Activated gamma-delta T cell (primary cell): ENCODE results near the gene SDHAF2.
"Not testable (repeated sequence)": the region's sequence is repeated elsewhere in the genome, so short reads cannot be mapped to it uniquely, and the experiment has no call there.

Experiments used
- DNase-seq: peaks from one replicate; lab custom pipeline; 2025; lab: John Stamatoyannopoulos, UW

Gene SDHAF2

GRCh38 chr11:61476371-61476770, 46.4 kb downstream of the SDHAF2 start:
- DNase-seq, result no peak

GRCh38 chr11:61477126-61477525, 47.2 kb downstream of the SDHAF2 start:
- DNase-seq, result no peak

- DNase-seq, result no peak
Measured at GRCh38 chr11:61477727-61478148, 47.8 kb downstream of the SDHAF2 start.

GRCh38 chr11:61479360-61480058, 49.6 kb downstream of the SDHAF2 start:
- not testable (repeated sequence) for DNase-seq

- no peak for DNase-seq
Measured at GRCh38 chr11:61480261-61480993, 50.5 kb downstream of the SDHAF2 start.

GRCh38 chr11:61480994-61481335, 51.0 kb downstream of the SDHAF2 start:
- no peak for DNase-seq

GRCh38 chr11:61481806-61482205, 51.9 kb downstream of the SDHAF2 start:
- no peak for DNase-seq

- DNase-seq, result no peak
Measured at GRCh38 chr11:61482513-61482912, 52.6 kb downstream of the SDHAF2 start.

GRCh38 chr11:61484541-61484940, 54.6 kb downstream of the SDHAF2 start:
- DNase-seq, result no peak

GRCh38 chr11:61485080-61485479, 55.2 kb downstream of the SDHAF2 start:
- no peak for DNase-seq

- DNase-seq, result no peak
Measured at GRCh38 chr11:61486011-61486620, 56.2 kb downstream of the SDHAF2 start.

- DNase-seq, result no peak
Measured at GRCh38 chr11:61486779-61487178, 56.9 kb downstream of the SDHAF2 start.

GRCh38 chr11:61487342-61488025, 57.6 kb downstream of the SDHAF2 start:
- DNase-seq, result no peak

- no peak for DNase-seq
Measured at GRCh38 chr11:61488651-61489291, 58.8 kb downstream of the SDHAF2 start.

GRCh38 chr11:61489833-61490721, 60.2 kb downstream of the SDHAF2 start:
- DNase-seq, result no peak

GRCh38 chr11:61491736-61492395, 61.9 kb downstream of the SDHAF2 start:
- DNase-seq, result no peak

GRCh38 chr11:61494381-61494961, 64.5 kb downstream of the SDHAF2 start:
- DNase-seq, result no peak

GRCh38 chr11:61495801-61496601, 66.1 kb downstream of the SDHAF2 start:
- no peak for DNase-seq
